WTC11 (cell line): ENCODE results near the gene SOX6. TPM values are rescaled to one million over a fixed set of nuclear protein-coding genes. Genes with fewer than 3 reads are reported as not detected.

ENCODE experiments used
- ATAC-seq: fragments of 200-7000 bp; cut with Tn5 transposase; 2 replicates; pipeline ENCODE4 v1.10.0; 2021; ENCODE audit warnings: mild to moderate bottlenecking, moderate library complexity
- CTCF ChIA-PET: fragments of 300-600 bp; sonication (Branson Sonifier 250); formaldehyde crosslinking; loops from one replicate; lab custom pipeline; 2021; ENCODE audit warnings: antibody characterized with exemption; lab: Charles Lee
- POLR2A ChIA-PET: fragments of 350-600 bp; sonication (Branson Sonifier 250); formaldehyde crosslinking; loops from one replicate; lab custom pipeline; 2021; ENCODE audit warnings: antibody characterized with exemption; lab: Charles Lee
- DNase-seq: peaks from one replicate; pipeline ENCODE4 v3.0.0; 2021; ENCODE audit warnings: low spot score
- H3K27ac Mint-ChIP-seq: 2 replicates; pipeline ENCODE4 v1.8.0; 2021; ENCODE audit warnings: mixed read lengths
- H3K27me3 Mint-ChIP-seq: 2 replicates; pipeline ENCODE4 v1.8.0; 2021; ENCODE audit warnings: low read depth, mild to moderate bottlenecking, moderate library complexity, mixed read lengths
- H3K36me3 Mint-ChIP-seq: 2 replicates; pipeline ENCODE4 v1.8.0; 2021; ENCODE audit warnings: mixed read lengths
- H3K4me1 Mint-ChIP-seq: 2 replicates; pipeline ENCODE4 v1.8.0; 2022; ENCODE audit warnings: mixed read lengths
- H3K4me3 Mint-ChIP-seq: 2 replicates; pipeline ENCODE4 v1.8.0; 2021; ENCODE audit warnings: mild to moderate bottlenecking, moderate library complexity, mixed read lengths
- H3K9me3 Mint-ChIP-seq: 2 replicates; pipeline ENCODE4 v1.8.0; 2021; ENCODE audit warnings: mixed read lengths
- ETV6 ChIP-seq: sonication (generic); formaldehyde crosslinking; IDR thresholded peaks from 2 replicates; pipeline ENCODE4 v1.8.1; 2022; ENCODE audit warnings: mild to moderate bottlenecking, missing genetic modification reagents
- NFE2L1 ChIP-seq: sonication (generic); formaldehyde crosslinking; IDR thresholded peaks from 2 replicates; pipeline ENCODE4 v1.8.1; 2023; ENCODE audit warnings: missing genetic modification reagents
- NR1H2 ChIP-seq: sonication (generic); formaldehyde crosslinking; IDR thresholded peaks from 2 replicates; pipeline ENCODE4 v1.9.0; 2021; ENCODE audit warnings: mild to moderate bottlenecking, moderate library complexity, missing genetic modification reagents
- SMAD3 ChIP-seq: sonication (generic); formaldehyde crosslinking; IDR thresholded peaks from 2 replicates; pipeline ENCODE4 v1.8.0; 2022; ENCODE audit warnings: missing genetic modification reagents, mild to moderate bottlenecking, borderline replicate concordance
- TCF7 ChIP-seq: sonication (generic); formaldehyde crosslinking; IDR thresholded peaks from 2 replicates; pipeline ENCODE4 v1.8.0; 2022; ENCODE audit warnings: mild to moderate bottlenecking, low read depth, missing genetic modification reagents, moderate library complexity
- TP53 ChIP-seq: sonication (generic); formaldehyde crosslinking; IDR thresholded peaks from 2 replicates; pipeline ENCODE4 v1.8.1; 2023; ENCODE audit warnings: mild to moderate bottlenecking, missing genetic modification reagents
- ZNF396 ChIP-seq: fragments of 250-450 bp; sonication (Bioruptor Pico); IDR thresholded peaks from 2 replicates; pipeline ENCODE4 v1.8.0; 2021; ENCODE audit warnings: mild to moderate bottlenecking, moderate library complexity, borderline replicate concordance
- ZNF416 ChIP-seq: fragments of 250-450 bp; sonication (Bioruptor Pico); IDR thresholded peaks from 2 replicates; pipeline ENCODE4 v1.9.0; 2021; ENCODE audit warnings: mild to moderate bottlenecking, inconsistent platforms
- ZNF671 ChIP-seq: fragments of 250-450 bp; sonication (Bioruptor Pico); IDR thresholded peaks from 2 replicates; pipeline ENCODE4 v1.8.0; 2021; ENCODE audit warnings: mild to moderate bottlenecking
- total RNA-seq: library from RNA; stranded (reverse); gene quantifications from 3 replicates; pipeline ENCODE4 v1.2.3, GENCODE V29; 2021
- TF ChIP-seq, protein P1 (sequence below): sonication (generic); formaldehyde crosslinking; IDR thresholded peaks from 2 replicates; pipeline ENCODE4 v1.8.0; 2022; ENCODE audit warnings: missing genetic modification reagents
- TF ChIP-seq, protein P2 (sequence below): fragments of 250-450 bp; sonication (Bioruptor Pico); IDR thresholded peaks from 2 replicates; pipeline ENCODE4 v1.9.0; 2021; ENCODE audit warnings: mild to moderate bottlenecking
- TF ChIP-seq, protein P3 (sequence below): sonication (generic); formaldehyde crosslinking; IDR thresholded peaks from 2 replicates; pipeline ENCODE4 v1.8.1; 2022; ENCODE audit warnings: low read depth, mild to moderate bottlenecking, moderate library complexity, missing genetic modification reagents, borderline replicate concordance
- TF ChIP-seq, protein P4 (sequence below): sonication (generic); formaldehyde crosslinking; IDR thresholded peaks from 2 replicates; pipeline ENCODE4 v1.8.1; 2022; ENCODE audit warnings: mild to moderate bottlenecking, missing genetic modification reagents, moderate library complexity, borderline replicate concordance
- TF ChIP-seq, protein P5 (sequence below): sonication (generic); formaldehyde crosslinking; IDR thresholded peaks from 2 replicates; pipeline ENCODE4 v1.8.0; 2022; ENCODE audit warnings: mild to moderate bottlenecking, missing genetic modification reagents
- TF ChIP-seq, protein P6 (sequence below): fragments of 250-450 bp; sonication (Bioruptor Pico); conservative IDR thresholded peaks from 2 replicates; pipeline ENCODE4 v1.9.0; 2021; ENCODE audit warnings: mild to moderate bottlenecking
- TF ChIP-seq, protein P7 (sequence below): fragments of 250-450 bp; sonication (Bioruptor Pico); IDR thresholded peaks from 2 replicates; pipeline ENCODE4 v1.9.0; 2021; ENCODE audit warnings: mild to moderate bottlenecking, borderline replicate concordance
- TF ChIP-seq, protein P8 (sequence below): sonication (generic); formaldehyde crosslinking; IDR thresholded peaks from 2 replicates; pipeline ENCODE4 v1.8.0; 2022; ENCODE audit warnings: mild to moderate bottlenecking, missing genetic modification reagents

Gene SOX6
- total RNA-seq, 1 experiment from 2014 or later = 0.13 TPM

DNA sequence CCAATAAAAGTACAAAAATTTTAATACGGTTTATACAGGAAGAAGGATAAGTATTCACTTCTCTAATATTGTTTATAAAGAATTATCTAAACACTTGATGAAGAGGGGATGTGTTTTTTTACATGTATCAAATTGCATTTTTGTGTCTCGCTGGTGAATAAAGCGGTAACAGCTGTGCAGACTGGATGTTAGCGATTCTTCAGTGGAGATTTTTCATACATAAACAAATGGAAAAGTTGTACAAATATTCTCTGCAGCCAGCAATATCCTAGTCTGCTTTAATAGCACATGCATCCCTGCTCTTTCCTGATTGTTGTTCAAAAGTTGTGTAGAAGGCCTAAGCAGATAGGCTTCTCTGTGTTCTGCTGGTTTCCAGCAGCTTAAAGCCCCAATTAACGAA, 369.3 kb downstream of the SOX6 start:
- no peak for ATAC-seq
- TF ChIP-seq, protein P1, sequence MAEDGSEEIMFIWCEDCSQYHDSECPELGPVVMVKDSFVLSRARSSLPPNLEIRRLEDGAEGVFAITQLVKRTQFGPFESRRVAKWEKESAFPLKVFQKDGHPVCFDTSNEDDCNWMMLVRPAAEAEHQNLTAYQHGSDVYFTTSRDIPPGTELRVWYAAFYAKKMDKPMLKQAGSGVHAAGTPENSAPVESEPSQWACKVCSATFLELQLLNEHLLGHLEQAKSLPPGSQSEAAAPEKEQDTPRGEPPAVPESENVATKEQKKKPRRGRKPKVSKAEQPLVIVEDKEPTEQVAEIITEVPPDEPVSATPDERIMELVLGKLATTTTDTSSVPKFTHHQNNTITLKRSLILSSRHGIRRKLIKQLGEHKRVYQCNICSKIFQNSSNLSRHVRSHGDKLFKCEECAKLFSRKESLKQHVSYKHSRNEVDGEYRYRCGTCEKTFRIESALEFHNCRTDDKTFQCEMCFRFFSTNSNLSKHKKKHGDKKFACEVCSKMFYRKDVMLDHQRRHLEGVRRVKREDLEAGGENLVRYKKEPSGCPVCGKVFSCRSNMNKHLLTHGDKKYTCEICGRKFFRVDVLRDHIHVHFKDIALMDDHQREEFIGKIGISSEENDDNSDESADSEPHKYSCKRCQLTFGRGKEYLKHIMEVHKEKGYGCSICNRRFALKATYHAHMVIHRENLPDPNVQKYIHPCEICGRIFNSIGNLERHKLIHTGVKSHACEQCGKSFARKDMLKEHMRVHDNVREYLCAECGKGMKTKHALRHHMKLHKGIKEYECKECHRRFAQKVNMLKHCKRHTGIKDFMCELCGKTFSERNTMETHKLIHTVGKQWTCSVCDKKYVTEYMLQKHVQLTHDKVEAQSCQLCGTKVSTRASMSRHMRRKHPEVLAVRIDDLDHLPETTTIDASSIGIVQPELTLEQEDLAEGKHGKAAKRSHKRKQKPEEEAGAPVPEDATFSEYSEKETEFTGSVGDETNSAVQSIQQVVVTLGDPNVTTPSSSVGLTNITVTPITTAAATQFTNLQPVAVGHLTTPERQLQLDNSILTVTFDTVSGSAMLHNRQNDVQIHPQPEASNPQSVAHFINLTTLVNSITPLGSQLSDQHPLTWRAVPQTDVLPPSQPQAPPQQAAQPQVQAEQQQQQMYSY (CRISPR knock-in tag) = no peak
- TF ChIP-seq ZNF396 (CRISPR knock-in tag) (no peak), ETV6 (CRISPR knock-in tag) (no peak), ZNF416 (CRISPR knock-in tag) (no peak), SMAD3 (no peak), ZNF671 (CRISPR knock-in tag) (no peak), TCF7 (CRISPR knock-in tag) (no peak), NFE2L1 (CRISPR knock-in tag) (no peak), NR1H2 (CRISPR knock-in tag) (no peak), TP53 (CRISPR knock-in tag) (no peak)
- TF ChIP-seq, protein P2, sequence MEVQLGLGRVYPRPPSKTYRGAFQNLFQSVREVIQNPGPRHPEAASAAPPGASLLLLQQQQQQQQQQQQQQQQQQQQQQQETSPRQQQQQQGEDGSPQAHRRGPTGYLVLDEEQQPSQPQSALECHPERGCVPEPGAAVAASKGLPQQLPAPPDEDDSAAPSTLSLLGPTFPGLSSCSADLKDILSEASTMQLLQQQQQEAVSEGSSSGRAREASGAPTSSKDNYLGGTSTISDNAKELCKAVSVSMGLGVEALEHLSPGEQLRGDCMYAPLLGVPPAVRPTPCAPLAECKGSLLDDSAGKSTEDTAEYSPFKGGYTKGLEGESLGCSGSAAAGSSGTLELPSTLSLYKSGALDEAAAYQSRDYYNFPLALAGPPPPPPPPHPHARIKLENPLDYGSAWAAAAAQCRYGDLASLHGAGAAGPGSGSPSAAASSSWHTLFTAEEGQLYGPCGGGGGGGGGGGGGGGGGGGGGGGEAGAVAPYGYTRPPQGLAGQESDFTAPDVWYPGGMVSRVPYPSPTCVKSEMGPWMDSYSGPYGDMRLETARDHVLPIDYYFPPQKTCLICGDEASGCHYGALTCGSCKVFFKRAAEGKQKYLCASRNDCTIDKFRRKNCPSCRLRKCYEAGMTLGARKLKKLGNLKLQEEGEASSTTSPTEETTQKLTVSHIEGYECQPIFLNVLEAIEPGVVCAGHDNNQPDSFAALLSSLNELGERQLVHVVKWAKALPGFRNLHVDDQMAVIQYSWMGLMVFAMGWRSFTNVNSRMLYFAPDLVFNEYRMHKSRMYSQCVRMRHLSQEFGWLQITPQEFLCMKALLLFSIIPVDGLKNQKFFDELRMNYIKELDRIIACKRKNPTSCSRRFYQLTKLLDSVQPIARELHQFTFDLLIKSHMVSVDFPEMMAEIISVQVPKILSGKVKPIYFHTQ (CRISPR knock-in tag) = no peak
- TF ChIP-seq, protein P3, sequence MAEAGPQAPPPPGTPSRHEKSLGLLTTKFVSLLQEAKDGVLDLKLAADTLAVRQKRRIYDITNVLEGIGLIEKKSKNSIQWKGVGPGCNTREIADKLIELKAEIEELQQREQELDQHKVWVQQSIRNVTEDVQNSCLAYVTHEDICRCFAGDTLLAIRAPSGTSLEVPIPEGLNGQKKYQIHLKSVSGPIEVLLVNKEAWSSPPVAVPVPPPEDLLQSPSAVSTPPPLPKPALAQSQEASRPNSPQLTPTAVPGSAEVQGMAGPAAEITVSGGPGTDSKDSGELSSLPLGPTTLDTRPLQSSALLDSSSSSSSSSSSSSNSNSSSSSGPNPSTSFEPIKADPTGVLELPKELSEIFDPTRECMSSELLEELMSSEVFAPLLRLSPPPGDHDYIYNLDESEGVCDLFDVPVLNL = no peak
- TF ChIP-seq, protein P4, sequence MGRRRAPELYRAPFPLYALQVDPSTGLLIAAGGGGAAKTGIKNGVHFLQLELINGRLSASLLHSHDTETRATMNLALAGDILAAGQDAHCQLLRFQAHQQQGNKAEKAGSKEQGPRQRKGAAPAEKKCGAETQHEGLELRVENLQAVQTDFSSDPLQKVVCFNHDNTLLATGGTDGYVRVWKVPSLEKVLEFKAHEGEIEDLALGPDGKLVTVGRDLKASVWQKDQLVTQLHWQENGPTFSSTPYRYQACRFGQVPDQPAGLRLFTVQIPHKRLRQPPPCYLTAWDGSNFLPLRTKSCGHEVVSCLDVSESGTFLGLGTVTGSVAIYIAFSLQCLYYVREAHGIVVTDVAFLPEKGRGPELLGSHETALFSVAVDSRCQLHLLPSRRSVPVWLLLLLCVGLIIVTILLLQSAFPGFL (CRISPR knock-in tag) = no peak
- TF ChIP-seq, protein P5, sequence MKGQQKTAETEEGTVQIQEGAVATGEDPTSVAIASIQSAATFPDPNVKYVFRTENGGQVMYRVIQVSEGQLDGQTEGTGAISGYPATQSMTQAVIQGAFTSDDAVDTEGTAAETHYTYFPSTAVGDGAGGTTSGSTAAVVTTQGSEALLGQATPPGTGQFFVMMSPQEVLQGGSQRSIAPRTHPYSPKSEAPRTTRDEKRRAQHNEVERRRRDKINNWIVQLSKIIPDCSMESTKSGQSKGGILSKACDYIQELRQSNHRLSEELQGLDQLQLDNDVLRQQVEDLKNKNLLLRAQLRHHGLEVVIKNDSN (CRISPR knock-in tag) = no peak
- TF ChIP-seq, protein P6, sequence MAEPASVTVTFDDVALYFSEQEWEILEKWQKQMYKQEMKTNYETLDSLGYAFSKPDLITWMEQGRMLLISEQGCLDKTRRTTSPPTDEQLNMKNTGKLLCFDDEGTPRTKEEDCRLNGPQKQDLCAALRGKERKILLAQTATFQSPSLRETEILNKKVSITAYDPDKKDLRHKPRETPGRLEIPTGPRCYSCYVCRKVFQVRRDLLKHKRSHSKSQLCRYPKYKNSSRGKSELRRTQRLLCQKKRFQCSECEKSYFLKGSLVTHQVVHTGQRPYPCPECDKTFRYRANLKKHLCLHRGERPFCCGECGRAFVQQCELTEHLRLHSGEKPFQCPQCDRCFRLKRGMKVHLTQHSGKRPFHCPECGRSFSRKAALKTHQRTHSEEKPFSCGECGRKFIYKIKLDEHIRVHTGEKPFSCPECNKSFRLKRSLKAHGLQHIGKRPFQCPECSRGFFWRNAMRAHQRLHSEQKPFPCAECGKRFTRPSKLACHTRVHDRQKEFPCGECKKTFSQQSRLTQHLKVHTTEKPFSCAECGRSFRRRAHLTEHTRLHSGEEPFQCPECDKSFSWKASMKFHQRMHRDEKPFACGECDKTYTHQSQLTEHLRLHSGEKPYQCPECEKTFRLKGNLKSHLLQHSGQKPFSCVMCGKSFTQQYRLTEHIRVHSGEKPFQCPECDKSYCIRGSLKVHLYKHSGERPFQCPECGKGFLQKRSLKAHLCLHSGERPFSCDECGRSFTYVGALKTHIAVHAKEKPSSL (CRISPR knock-in tag) = no peak
- TF ChIP-seq, protein P7, sequence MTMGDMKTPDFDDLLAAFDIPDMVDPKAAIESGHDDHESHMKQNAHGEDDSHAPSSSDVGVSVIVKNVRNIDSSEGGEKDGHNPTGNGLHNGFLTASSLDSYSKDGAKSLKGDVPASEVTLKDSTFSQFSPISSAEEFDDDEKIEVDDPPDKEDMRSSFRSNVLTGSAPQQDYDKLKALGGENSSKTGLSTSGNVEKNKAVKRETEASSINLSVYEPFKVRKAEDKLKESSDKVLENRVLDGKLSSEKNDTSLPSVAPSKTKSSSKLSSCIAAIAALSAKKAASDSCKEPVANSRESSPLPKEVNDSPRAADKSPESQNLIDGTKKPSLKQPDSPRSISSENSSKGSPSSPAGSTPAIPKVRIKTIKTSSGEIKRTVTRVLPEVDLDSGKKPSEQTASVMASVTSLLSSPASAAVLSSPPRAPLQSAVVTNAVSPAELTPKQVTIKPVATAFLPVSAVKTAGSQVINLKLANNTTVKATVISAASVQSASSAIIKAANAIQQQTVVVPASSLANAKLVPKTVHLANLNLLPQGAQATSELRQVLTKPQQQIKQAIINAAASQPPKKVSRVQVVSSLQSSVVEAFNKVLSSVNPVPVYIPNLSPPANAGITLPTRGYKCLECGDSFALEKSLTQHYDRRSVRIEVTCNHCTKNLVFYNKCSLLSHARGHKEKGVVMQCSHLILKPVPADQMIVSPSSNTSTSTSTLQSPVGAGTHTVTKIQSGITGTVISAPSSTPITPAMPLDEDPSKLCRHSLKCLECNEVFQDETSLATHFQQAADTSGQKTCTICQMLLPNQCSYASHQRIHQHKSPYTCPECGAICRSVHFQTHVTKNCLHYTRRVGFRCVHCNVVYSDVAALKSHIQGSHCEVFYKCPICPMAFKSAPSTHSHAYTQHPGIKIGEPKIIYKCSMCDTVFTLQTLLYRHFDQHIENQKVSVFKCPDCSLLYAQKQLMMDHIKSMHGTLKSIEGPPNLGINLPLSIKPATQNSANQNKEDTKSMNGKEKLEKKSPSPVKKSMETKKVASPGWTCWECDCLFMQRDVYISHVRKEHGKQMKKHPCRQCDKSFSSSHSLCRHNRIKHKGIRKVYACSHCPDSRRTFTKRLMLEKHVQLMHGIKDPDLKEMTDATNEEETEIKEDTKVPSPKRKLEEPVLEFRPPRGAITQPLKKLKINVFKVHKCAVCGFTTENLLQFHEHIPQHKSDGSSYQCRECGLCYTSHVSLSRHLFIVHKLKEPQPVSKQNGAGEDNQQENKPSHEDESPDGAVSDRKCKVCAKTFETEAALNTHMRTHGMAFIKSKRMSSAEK (CRISPR knock-in tag) = no peak
- TF ChIP-seq, protein P8, sequence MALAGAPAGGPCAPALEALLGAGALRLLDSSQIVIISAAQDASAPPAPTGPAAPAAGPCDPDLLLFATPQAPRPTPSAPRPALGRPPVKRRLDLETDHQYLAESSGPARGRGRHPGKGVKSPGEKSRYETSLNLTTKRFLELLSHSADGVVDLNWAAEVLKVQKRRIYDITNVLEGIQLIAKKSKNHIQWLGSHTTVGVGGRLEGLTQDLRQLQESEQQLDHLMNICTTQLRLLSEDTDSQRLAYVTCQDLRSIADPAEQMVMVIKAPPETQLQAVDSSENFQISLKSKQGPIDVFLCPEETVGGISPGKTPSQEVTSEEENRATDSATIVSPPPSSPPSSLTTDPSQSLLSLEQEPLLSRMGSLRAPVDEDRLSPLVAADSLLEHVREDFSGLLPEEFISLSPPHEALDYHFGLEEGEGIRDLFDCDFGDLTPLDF (CRISPR knock-in tag) = no peak

More for the DNA sequence above, 369.3 kb downstream of the SOX6 start:
- ChIA-PET POLR2A (no interaction called here), CTCF (interaction anchor here (1.5 to 2.3 kb wide), 2 partner anchors 46 to 158 kb away, joined by 5 to 10 read pairs; no protein-coding TSS in a partner anchor)
- H3K9me3 Mint-ChIP-seq = no peaks in the 10 kb centered on the region
- H3K4me3 Mint-ChIP-seq = no peak overlapping the region
- no peaks in the 10 kb centered on the region for H3K36me3 Mint-ChIP-seq
- no peak for DNase-seq
- peaks cover 31% of the 10 kb centered on the region for H3K27me3 Mint-ChIP-seq
- H3K4me1 Mint-ChIP-seq = peaks cover 8% of the 10 kb centered on the region
- H3K27ac Mint-ChIP-seq = no peak overlapping the region
